Progenitor cell of endocrine pancreas (in vitro differentiated cells): ENCODE results near the gene ADCYAP1. TPM values are rescaled to one million over a fixed set of nuclear protein-coding genes. Genes with fewer than 3 reads are reported as not detected.

Source experiments
- DNase-seq: peaks from one replicate; pipeline ENCODE4 v3.0.0; 2021; ENCODE audit warnings: low spot score; ENCODE audit not compliant: unreplicated experiment
- H3K27ac Mint-ChIP-seq: 2 replicates; pipeline ENCODE4 v1.8.0; 2021; ENCODE audit warnings: mild to moderate bottlenecking, moderate library complexity, mixed read lengths
- H3K27me3 Mint-ChIP-seq: 2 replicates; pipeline ENCODE4 v1.8.0; 2021; ENCODE audit warnings: mixed read lengths
- H3K36me3 Mint-ChIP-seq: 2 replicates; pipeline ENCODE4 v1.8.0; 2022; ENCODE audit warnings: mixed read lengths; ENCODE audit not compliant: insufficient read depth
- H3K4me1 Mint-ChIP-seq: 2 replicates; pipeline ENCODE4 v1.8.0; 2021; ENCODE audit warnings: low read depth, mixed read lengths
- H3K4me3 Mint-ChIP-seq: 2 replicates; pipeline ENCODE4 v1.8.0; 2021; ENCODE audit warnings: low read depth, mild to moderate bottlenecking, moderate library complexity, mixed read lengths
- H3K9me3 Mint-ChIP-seq: 2 replicates; pipeline ENCODE4 v1.8.0; 2021; ENCODE audit warnings: low read depth, mixed read lengths
- CTCF ChIP-seq: fragments of 200-600 bp; sonication (generic); IDR thresholded peaks from one replicate; pipeline ENCODE4 v1.5.0; 2021; ENCODE audit warnings: antibody characterized with exemption, mild to moderate bottlenecking; ENCODE audit not compliant: unreplicated experiment
- total RNA-seq: library from RNA; stranded (reverse); gene quantifications from 2 replicates; pipeline ENCODE4 v1.2.1, GENCODE V29; 2021

ADCYAP1 gene
- total RNA-seq, 1 donor from 2014 or later = not detected

GRCh38 chr18:923144-923866 is 18.6 kb downstream of the ADCYAP1 start:
- no peak for DNase-seq
- Mint-ChIP-seq H3K9me3 (no peaks in the 10 kb centered on the region), H3K36me3 (no peaks in the 10 kb centered on the region), H3K4me1 (peaks cover 15% of the 10 kb centered on the region), H3K27ac (peak overlapping the region; percentile 86), H3K4me3 (peak overlapping the region; percentile 2), H3K27me3 (peaks cover 42% of the 10 kb centered on the region)
- no peak for TF ChIP-seq CTCF

- no peak overlapping the region for H3K27ac Mint-ChIP-seq
These were observed 20.3 kb downstream of the ADCYAP1 start for GRCh38 chr18:924987-925386.

GRCh38 chr18:926946-927345 is 22.3 kb downstream of the ADCYAP1 start:
- Mint-ChIP-seq H3K9me3 (no peaks in the 10 kb centered on the region), H3K27me3 (peaks cover 35% of the 10 kb centered on the region), H3K4me1 (peaks cover 15% of the 10 kb centered on the region), H3K27ac (no peak overlapping the region), H3K4me3 (no peak overlapping the region), H3K36me3 (no peaks in the 10 kb centered on the region)
- DNase-seq = no peak
- TF ChIP-seq CTCF = no peak

More at GRCh38 chr18:924987-925386, 20.3 kb downstream of the ADCYAP1 start:
- DNase-seq = no peak
- H3K36me3 Mint-ChIP-seq = no peaks in the 10 kb centered on the region
- no peak for TF ChIP-seq CTCF
- peaks cover 15% of the 10 kb centered on the region for H3K4me1 Mint-ChIP-seq
- no peak overlapping the region for H3K4me3 Mint-ChIP-seq
- H3K9me3 Mint-ChIP-seq = no peaks in the 10 kb centered on the region
- H3K27me3 Mint-ChIP-seq = peaks cover 45% of the 10 kb centered on the region

GRCh38 chr18:933082-933481 is 28.4 kb downstream of the ADCYAP1 start:
- no peak for TF ChIP-seq CTCF
- Mint-ChIP-seq H3K4me3 (no peak overlapping the region), H3K9me3 (no peaks in the 10 kb centered on the region), H3K4me1 (peaks cover 2% of the 10 kb centered on the region), H3K36me3 (no peaks in the 10 kb centered on the region), H3K27ac (no peak overlapping the region), H3K27me3 (peaks cover 23% of the 10 kb centered on the region)
- DNase-seq = no peak

GRCh38 chr18:934518-935133 is 30.0 kb downstream of the ADCYAP1 start:
- Mint-ChIP-seq H3K36me3 (no peaks in the 10 kb centered on the region), H3K27me3 (peaks cover 18% of the 10 kb centered on the region), H3K27ac (no peak overlapping the region), H3K4me3 (no peak overlapping the region), H3K4me1 (peaks cover 2% of the 10 kb centered on the region), H3K9me3 (no peaks in the 10 kb centered on the region)
- DNase-seq = no peak
- no peak for TF ChIP-seq CTCF
